ENCODE measurements around the gene FUNDC2.
"Not testable (repeated sequence)": the region's sequence is repeated elsewhere in the genome, so short reads cannot be mapped to it uniquely, and the experiment has no call there.

Gene FUNDC2

GRCh38 chrX:155026727-155027508, at the start of gene FUNDC2:
Gene FUNDC2 (plus strand): TSS chrX:155026844. CDS start chrX:155026939, 95 bp downstream.
- DNase-seq, result peak; percentile 92

DNA sequence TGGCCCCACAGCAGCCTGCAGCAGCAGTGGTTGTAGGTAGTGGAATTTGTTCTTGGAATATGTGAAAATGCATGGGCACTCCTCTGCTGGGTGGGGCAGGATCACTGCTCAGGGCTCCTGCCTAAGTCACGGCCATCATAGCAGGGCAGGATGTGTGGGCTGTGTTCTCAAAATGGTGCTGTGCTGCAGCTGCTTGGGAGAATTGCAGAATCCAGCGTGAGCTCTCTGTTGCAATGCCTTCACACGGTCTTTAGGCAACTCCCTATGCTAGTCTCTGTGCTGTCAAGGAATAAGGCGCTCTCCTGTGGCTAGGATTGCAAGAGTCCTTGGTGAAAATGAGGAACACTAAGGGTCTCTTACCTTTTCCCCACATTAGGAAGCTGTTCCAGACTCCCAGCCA, 47.0 kb upstream of the FUNDC2 start:
- DNase-seq, result peak; percentile 6

DNA sequence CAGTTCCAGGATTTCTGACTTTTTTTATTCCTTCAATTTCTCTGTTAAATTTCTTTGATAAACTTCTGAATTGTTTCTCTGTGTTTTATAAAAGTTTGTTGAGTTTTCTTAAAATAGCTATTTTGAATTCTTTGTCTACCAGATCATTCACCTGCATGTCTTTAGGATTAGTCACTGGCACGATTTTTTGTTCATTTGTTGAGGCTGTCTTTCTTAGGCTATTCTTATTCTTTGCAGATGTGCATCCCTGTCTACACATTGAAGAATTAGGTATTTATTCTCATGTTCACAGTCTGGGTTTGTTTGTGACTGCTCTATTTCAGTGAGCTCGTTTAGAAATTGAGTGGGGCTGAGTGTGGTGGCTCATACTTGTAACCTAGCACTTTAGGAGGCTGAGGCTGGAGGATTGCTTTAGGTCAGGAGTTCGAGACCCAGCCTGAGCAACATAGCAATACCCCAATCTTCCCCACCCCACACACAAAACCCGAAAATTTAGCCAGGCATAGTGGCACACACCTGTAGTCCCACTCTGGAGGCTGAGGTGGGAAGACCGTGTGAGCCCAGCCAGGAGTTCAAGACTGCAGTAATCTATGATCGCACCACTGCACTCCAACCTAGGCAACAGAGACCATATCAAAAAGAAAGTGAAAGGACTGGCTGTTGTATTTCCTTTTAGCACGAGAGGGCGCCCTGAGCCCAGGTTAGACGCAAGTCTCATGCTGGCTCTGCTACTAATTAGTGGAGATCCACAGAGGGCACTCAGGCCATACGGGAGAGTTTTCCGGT, 46.1 kb upstream of the FUNDC2 start:
- DNase-seq, result peak; percentile 88

GRCh38 chrX:154981116-154981411, 45.6 kb upstream of the FUNDC2 start:
- DNase-seq, result no peak

GRCh38 chrX:154986826-154987575, 39.6 kb upstream of the FUNDC2 start:
- peak; percentile 30 for DNase-seq

DNA sequence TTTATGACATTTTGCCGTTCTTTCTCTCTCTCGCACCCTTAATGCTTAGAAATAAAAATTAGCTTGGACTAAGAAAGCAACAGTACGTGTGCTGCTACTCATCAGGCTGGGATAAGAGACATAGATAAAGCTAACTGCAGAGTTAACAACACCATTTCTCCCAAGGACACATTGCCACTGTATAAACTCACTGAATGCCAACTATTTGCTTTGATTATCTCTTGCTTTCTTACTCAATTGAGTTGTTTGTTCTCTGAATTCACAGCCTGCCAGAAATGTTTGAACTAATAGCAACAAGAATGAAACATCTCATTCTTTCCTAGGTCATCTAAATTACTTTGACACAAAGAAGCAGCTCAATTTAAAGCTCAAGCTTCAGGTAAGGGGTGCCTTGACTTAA, 38.7 kb upstream of the FUNDC2 start:
- no peak for DNase-seq

GRCh38 chrX:154988719-154989118, 37.9 kb upstream of the FUNDC2 start:
- no peak for DNase-seq

DNA sequence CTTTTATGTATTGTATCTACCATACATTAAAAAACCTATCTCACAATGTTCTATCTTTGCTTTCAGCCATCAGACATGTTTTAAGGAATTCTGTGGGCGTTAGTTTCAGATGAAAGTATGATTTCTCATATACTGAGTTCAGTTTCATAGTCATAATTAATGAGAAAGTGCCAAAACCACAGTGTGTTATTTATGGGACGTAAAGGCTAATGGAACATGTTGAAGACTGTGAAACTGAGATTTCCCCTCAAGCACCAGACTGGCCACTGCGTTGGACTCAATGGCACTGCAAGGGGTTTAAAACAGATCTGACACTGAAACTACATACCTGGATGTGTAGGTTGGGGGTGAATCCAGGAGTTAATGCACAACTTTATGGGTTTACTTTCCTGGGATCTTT, 36.1 kb upstream of the FUNDC2 start:
- DNase-seq, result no peak

DNA sequence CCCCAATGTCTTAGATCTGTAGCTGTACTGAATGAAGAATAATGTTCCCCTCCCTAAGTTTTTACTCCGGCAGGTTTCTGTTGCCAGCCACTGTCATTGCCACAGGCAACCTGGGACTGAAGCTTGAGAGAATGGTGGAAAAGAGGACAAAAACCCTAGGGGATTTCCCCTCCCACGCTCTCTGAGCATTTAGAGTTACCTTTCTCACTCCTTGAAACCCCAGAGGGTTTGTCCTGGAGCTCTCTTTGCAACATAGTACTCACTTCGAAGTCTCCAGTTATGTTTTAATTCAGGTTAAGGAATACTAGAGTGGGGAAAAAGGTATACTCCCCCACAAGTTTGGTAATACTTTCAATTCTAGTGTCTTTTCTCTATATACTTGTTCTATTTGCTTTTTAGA, 35.6 kb upstream of the FUNDC2 start:
- no peak for DNase-seq

DNA sequence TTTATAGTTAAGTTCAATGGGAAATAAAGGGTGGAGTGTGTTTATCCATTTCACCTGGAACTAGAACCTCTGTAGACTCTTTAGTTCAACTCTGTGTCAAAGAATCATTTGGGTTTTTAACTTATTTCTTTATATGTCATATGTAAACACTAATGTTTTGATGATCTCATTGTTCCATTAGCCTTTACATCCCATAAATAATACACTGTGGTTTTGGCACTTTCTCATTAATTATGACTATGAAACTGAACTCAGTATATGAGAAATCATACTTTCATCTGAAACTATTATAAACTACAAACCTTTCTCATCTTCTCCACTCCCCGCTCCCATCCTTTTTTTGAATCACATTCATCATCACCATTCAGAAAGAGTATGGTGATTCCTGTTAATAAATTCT, 35.2 kb upstream of the FUNDC2 start:
- no peak for DNase-seq

GRCh38 chrX:154998204-154998880, 28.3 kb upstream of the FUNDC2 start:
- DNase-seq, result no peak

DNA sequence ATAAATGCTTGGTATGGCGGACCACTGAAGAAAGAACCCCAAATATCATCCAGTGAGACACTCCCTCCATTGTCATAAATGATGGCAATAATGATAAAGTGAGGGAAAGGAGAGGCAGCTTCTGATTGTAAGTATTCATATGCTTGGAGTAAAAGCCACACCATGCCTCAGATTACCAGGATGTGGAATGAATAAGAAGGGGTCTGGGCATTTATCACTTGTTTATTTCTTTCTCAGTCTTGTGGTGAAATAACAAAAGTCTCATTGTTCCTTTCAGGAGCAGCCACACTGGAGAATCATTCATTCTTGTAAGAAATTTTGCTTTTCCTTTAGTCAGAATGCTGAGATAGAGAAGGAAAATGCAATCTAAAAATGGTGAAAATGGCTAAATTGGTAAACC, 25.8 kb upstream of the FUNDC2 start:
- no peak for DNase-seq

GRCh38 chrX:155001873-155002272, 24.8 kb upstream of the FUNDC2 start:
- DNase-seq, result no peak

GRCh38 chrX:155005190-155005589, 21.5 kb upstream of the FUNDC2 start:
- no peak for DNase-seq

- not testable (repeated sequence) for DNase-seq
Observed at GRCh38 chrX:155006379-155006778, 20.3 kb upstream of the FUNDC2 start.

- DNase-seq, result not testable (repeated sequence)
Observed at GRCh38 chrX:155006913-155007671, 19.6 kb upstream of the FUNDC2 start.

- DNase-seq, result not testable (repeated sequence)
Observed at GRCh38 chrX:155008578-155008977, 18.1 kb upstream of the FUNDC2 start.

DNA sequence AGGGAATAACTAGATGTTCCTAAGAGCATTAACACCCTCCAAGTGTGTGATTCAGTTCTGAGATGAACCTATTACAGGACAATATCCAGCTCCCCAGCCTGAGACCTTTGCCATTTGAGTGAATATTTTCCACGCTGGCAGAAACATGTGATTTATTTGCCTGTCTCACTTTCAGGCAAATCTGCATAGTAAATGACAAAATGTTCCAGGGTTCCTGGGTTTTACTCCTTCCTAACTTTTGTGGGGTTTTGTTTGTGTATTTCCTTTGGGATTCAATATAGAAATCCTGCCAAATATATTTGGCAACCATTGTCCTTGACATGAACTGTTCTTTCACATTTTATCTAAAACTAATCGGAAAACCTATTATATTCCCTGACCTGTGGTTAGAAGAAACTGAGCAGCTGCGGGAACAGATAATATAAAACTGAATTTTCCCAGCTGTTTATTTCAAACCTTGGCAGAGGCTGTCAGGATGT, 16.6 kb upstream of the FUNDC2 start:
- no peak for DNase-seq

DNA sequence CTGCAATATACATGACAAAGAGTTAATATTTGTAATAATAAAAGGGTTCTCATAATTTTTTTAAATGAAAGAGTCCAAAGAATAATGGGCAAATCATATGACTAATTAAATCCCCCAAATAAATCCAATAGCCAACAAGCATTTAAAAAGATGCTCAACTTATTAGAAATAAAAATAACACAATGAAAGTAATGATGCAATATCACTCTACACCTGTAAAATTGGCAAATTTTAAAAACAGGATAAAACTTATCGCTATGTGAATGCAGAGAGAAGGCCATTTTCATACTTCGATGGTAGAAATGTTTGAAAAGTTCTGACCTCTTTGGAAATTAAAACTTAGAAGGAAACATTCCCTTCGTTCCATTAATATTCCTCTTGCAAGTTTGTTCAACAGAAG, 6.1 kb upstream of the FUNDC2 start:
- no peak for DNase-seq

- DNase-seq, result peak; percentile 24
Observed at GRCh38 chrX:155022585-155022984, 4.1 kb upstream of the FUNDC2 start, which contains the start of gene F8. Gene F8 (minus strand): TSS chrX:155022723. CDS start chrX:155022552, 171 bp downstream.

- peak; percentile 10 for DNase-seq
Observed at GRCh38 chrX:155023907-155024833, 2.5 kb upstream of the FUNDC2 start.
